K562 (cell line): Measurements from ENCODE around the gene CCNT2. TPM values are rescaled to one million over a fixed set of nuclear protein-coding genes. Genes with fewer than 3 reads are reported as not detected.

Experiments used
- ARHGAP35 ChIP-seq: fragments of 450-650 bp; IDR thresholded peaks from 2 replicates; pipeline ENCODE4 v1.6.1; 2018; ENCODE audit not compliant: partially characterized antibody
- GTF2E2 ChIP-seq: fragments of 200-800 bp; sonication (Bioruptor generic); IDR thresholded peaks from 2 replicates; pipeline ENCODE4 v1.6.1; 2016; ENCODE audit warnings: missing genetic modification characterization, missing compliant biosample characterization
- MAFF ChIP-seq: IDR thresholded peaks from 2 replicates; pipeline ENCODE4 v1.6.1; 2012; ENCODE audit warnings: low read length, improper control_type of control experiment
- MYNN ChIP-seq, 2 experiments: sonication (generic); formaldehyde crosslinking in 1 of 2; IDR thresholded peaks; 2 replicates each; pipeline versions ENCODE4 v1.5.0 to v1.6.1; 2016 to 2020; ENCODE audit warnings: antibody characterized with exemption in 1 of 2, missing genetic modification reagents in 1 of 2
- NFYB ChIP-seq: IDR thresholded peaks from 2 replicates; pipeline ENCODE4 v1.6.1; 2011; ENCODE audit warnings: mild to moderate bottlenecking, moderate library complexity; ENCODE audit not compliant: insufficient read length; ENCODE audit errors: extremely low read depth
- RB1 ChIP-seq: fragments of 450-650 bp; IDR thresholded peaks from 2 replicates; pipeline ENCODE4 v1.6.1; 2017; ENCODE audit warnings: low read depth, mild to moderate bottlenecking
- SIX5 ChIP-seq, 2 experiments: IDR thresholded peaks; 2 replicates each; pipeline ENCODE4 v1.6.1; 2011; ENCODE audit warnings: low read length in 2 of 2, borderline replicate concordance in 1 of 2, low read depth in 1 of 2, mild to moderate bottlenecking in 1 of 2, moderate library complexity in 1 of 2; ENCODE audit not compliant: insufficient read depth in 1 of 2
- SMAD2 ChIP-seq: fragments of 150-350 bp; IDR thresholded peaks from 2 replicates; pipeline ENCODE4 v1.6.1; 2014; ENCODE audit warnings: low read depth, mild to moderate bottlenecking, low read length
- SMARCB1 ChIP-seq: IDR thresholded peaks from 2 replicates; pipeline ENCODE4 v1.6.1; 2011; ENCODE audit warnings: improper control_type of control experiment, low read depth; ENCODE audit not compliant: insufficient read length
- STAG1 ChIP-seq: sonication (generic); formaldehyde crosslinking; IDR thresholded peaks from 2 replicates; pipeline ENCODE4 v1.5.0; 2020; ENCODE audit warnings: missing genetic modification reagents, borderline replicate concordance
- TCF3 ChIP-seq: sonication (generic); formaldehyde crosslinking; IDR thresholded peaks from 2 replicates; pipeline ENCODE4 v1.4.0; 2020; ENCODE audit warnings: mild to moderate bottlenecking, missing genetic modification reagents
- TFAM ChIP-seq: fragments of 250-450 bp; sonication (Bioruptor Pico); conservative IDR thresholded peaks from 2 replicates; pipeline ENCODE4 v1.5.0; 2021; ENCODE audit warnings: mild to moderate bottlenecking, moderate library complexity
- ZFP36 ChIP-seq: fragments of 150-350 bp; IDR thresholded peaks from 2 replicates; pipeline ENCODE4 v1.6.1; 2018; ENCODE audit warnings: low read length, low read depth; ENCODE audit not compliant: partially characterized antibody
- ZNF212 ChIP-seq: fragments of 450-650 bp; formaldehyde crosslinking; IDR thresholded peaks from 2 replicates; pipeline ENCODE4 v1.4.0; 2020; ENCODE audit warnings: mild to moderate bottlenecking
- ZNF561 ChIP-seq: fragments of 450-650 bp; formaldehyde crosslinking; conservative IDR thresholded peaks from 2 replicates; pipeline ENCODE4 v1.4.0; 2020; ENCODE audit warnings: mild to moderate bottlenecking, moderate library complexity
- ZNF707 ChIP-seq: fragments of 250-450 bp; sonication (Bioruptor Pico); conservative IDR thresholded peaks from 2 replicates; pipeline ENCODE4 v1.8.0; 2022; ENCODE audit warnings: inconsistent platforms, mild to moderate bottlenecking, moderate library complexity
- polyA plus RNA-seq, 8 experiments: library from polyadenylated mRNA; depleted of rRNA in 4 of 8; stranded (reverse) in 5 of 8; unstranded in 3 of 8; fragments of >200 nt; fragmentation: Nextera tagmentation in 2 of 8; fragmentation: Illumina TruSeq in 1 of 8; extraction: Ambion mirVana in 2 of 8; extraction: Trizol in 1 of 8; gene quantifications; 2 replicates each; pipeline versions ENCODE4 v1.2.1 to v1.2.3, GENCODE V29; 2011 to 2014; ENCODE audit warnings: inconsistent platforms in 1 of 8, missing spikeins in 1 of 8
- total RNA-seq, 7 experiments: library from RNA; depleted of rRNA in 6 of 7; stranded (reverse); fragments of >200 nt in 6 of 7; fragmentation: Illumina TruSeq in 2 of 7; extraction: Trizol in 2 of 7; gene quantifications; 2 replicates each; pipeline versions ENCODE4 v1.2.1 to v1.2.3, GENCODE V29; 2011 to 2021; ENCODE audit warnings: low replicate concordance in 1 of 7
- TF ChIP-seq, protein P1 (sequence below): fragments of 450-650 bp; conservative IDR thresholded peaks from 2 replicates; pipeline ENCODE4 v1.6.1; 2016; ENCODE audit warnings: missing genetic modification characterization, low read depth, mild to moderate bottlenecking, missing compliant biosample characterization, moderate library complexity
- TF ChIP-seq, protein P2 (sequence below): fragments of 250-450 bp; sonication (Bioruptor Pico); IDR thresholded peaks from 2 replicates; pipeline ENCODE4 v1.4.0; 2020; ENCODE audit warnings: borderline replicate concordance
- TF ChIP-seq, protein P3 (sequence below): fragments of 250-450 bp; sonication (Bioruptor Pico); IDR thresholded peaks from 2 replicates; pipeline ENCODE4 v1.9.0; 2021; ENCODE audit warnings: mild to moderate bottlenecking, inconsistent platforms
- TF ChIP-seq, protein P4 (sequence below): sonication (generic); formaldehyde crosslinking; IDR thresholded peaks from 2 replicates; pipeline ENCODE4 v1.9.0; 2022; ENCODE audit warnings: mild to moderate bottlenecking, missing genetic modification reagents

Gene CCNT2
- total and polyA plus RNA-seq, 9 of the 15 experiments (the other 6 are each of a cell fraction or from before 2014, with no cell fraction given): 12.6 to 30.0 (median 22.7) TPM

DNA sequence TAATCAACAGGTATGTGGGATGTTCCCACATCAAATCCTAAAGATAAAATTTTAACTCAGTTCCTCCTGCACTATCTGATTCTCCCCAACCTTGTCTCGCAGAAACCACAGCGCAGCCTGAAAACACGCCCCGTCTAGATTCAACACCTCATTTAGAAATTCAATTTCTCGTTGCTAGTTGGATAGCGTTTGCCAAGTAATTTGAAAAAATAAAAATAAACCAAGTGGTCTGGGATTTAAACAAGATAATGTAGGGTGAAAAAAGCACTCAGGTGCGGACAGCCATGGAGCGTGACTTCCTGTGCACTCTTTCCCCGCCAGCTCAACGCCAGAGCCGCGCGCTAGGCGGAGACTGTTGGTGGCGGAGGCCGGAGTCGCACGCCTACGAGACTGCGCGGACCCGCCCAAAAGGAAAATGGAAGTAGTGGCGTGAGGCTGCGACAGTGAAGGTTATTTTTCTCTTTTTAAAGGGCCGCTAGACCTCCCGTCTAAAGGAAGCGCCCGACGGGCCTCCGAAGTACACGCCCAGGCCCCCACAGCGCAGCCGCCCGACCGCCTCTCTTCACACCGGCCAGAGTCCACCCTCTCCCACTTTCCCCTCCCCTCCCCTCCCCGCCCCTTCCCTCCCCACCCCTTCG is 615 bp upstream of the CCNT2 start (continued):
- TF ChIP-seq, protein P1, sequence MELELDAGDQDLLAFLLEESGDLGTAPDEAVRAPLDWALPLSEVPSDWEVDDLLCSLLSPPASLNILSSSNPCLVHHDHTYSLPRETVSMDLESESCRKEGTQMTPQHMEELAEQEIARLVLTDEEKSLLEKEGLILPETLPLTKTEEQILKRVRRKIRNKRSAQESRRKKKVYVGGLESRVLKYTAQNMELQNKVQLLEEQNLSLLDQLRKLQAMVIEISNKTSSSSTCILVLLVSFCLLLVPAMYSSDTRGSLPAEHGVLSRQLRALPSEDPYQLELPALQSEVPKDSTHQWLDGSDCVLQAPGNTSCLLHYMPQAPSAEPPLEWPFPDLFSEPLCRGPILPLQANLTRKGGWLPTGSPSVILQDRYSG (tag): no peak
- TF ChIP-seq ARHGAP35 (no peak), SMAD2 (no peak), SMARCB1 (no peak), ZFP36 (no peak), MAFF (no peak), MYNN (IDR thresholded peaks at IDR 0.05) (no peak), MYNN (CRISPR knock-in tag; IDR thresholded peaks at IDR 0.05) (no peak), ZNF561 (CRISPR knock-in tag) (no peak), TCF3 (CRISPR knock-in tag) (peak; percentile 33), TFAM (no peak), ZNF212 (CRISPR knock-in tag) (no peak), RB1 (peak; percentile 55), ZNF707 (no peak), SIX5 (IDR thresholded peaks at IDR 0.05; ENCODE audit: borderline replicate concordance in 1 of 2, insufficient read depth in 1 of 2, low read depth in 1 of 2, low read length in 2 of 2) (0 out of 4 replicates have a peak, but pooled peaks of 1 of the 2 experiments have one; percentile 2), NFYB (no peak), GTF2E2 (tag) (no peak; the same call in 1 of the 2 replicates), STAG1 (no peak)
- TF ChIP-seq, protein P2, sequence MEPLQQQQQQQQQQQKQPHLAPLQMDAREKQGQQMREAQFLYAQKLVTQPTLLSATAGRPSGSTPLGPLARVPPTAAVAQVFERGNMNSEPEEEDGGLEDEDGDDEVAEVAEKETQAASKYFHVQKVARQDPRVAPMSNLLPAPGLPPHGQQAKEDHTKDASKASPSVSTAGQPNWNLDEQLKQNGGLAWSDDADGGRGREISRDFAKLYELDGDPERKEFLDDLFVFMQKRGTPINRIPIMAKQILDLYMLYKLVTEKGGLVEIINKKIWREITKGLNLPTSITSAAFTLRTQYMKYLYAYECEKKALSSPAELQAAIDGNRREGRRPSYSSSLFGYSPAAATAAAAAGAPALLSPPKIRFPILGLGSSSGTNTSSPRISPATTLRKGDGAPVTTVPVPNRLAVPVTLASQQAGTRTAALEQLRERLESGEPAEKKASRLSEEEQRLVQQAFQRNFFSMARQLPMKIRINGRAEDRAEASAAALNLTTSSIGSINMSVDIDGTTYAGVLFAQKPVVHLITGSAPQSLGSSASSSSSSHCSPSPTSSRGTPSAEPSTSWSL (CRISPR knock-in tag): no peak
- TF ChIP-seq, protein P3, sequence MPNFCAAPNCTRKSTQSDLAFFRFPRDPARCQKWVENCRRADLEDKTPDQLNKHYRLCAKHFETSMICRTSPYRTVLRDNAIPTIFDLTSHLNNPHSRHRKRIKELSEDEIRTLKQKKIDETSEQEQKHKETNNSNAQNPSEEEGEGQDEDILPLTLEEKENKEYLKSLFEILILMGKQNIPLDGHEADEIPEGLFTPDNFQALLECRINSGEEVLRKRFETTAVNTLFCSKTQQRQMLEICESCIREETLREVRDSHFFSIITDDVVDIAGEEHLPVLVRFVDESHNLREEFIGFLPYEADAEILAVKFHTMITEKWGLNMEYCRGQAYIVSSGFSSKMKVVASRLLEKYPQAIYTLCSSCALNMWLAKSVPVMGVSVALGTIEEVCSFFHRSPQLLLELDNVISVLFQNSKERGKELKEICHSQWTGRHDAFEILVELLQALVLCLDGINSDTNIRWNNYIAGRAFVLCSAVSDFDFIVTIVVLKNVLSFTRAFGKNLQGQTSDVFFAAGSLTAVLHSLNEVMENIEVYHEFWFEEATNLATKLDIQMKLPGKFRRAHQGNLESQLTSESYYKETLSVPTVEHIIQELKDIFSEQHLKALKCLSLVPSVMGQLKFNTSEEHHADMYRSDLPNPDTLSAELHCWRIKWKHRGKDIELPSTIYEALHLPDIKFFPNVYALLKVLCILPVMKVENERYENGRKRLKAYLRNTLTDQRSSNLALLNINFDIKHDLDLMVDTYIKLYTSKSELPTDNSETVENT (CRISPR knock-in tag): peak; percentile 60; the same call in 1 of the 2 replicates
- TF ChIP-seq, protein P4, sequence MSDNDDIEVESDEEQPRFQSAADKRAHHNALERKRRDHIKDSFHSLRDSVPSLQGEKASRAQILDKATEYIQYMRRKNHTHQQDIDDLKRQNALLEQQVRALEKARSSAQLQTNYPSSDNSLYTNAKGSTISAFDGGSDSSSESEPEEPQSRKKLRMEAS (CRISPR knock-in tag): no peak; the same call in 1 of the 2 replicates
